A549 treated with AZD9567 at 1 μM for 4 hours (cell line): Measurements from ENCODE around the gene GGA1. TPM values are rescaled to one million over a fixed set of nuclear protein-coding genes. Genes with fewer than 3 reads are reported as not detected.

Source experiments
- total RNA-seq: library from RNA; stranded (reverse); fragments of 200-300 nt; extraction: Qiagen RNA extraction; gene quantifications from 5 replicates; pipeline ENCODE4 v1.2.3, GENCODE V29; 2022; ENCODE audit not compliant: insufficient read depth

The GGA1 gene
- total RNA-seq = 12.4 to 23.6 TPM (median 22.5 TPM) in 5 replicates

GRCh38 chr22:37608477-37609239, at the start of gene GGA1:
TSS of gene GGA1 (plus strand) at chr22:37608834. CDS start at chr22:37608861, 27 bp downstream.

GRCh38 chr22:37559901-37560607, 48.6 kb upstream of the GGA1 start, which contains the start of gene CDC42EP1:
TSS of gene CDC42EP1 (plus strand) at chr22:37560480. CDS start at chr22:37566350, 5,870 bp downstream.

GRCh38 chr22:37639070-37639760, 30.6 kb downstream of the GGA1 start, which contains the start of gene SH3BP1:
TSS of gene SH3BP1 (plus strand) at chr22:37639669. CDS start at chr22:37639788, 119 bp downstream.

GRCh38 chr22:37658133-37659065, 49.8 kb downstream of the GGA1 start, which contains the start of gene PDXP:
TSS of gene PDXP (plus strand) at chr22:37658723. CDS start at chr22:37658783, 60 bp downstream.

GRCh38 chr22:37674951-37675929, 66.6 kb downstream of the GGA1 start, which contains the start of gene LGALS1:
TSS of gene LGALS1 (plus strand) at chr22:37675636. CDS start at chr22:37675703, 67 bp downstream.

Other genes starting within 250 kb of the GGA1 start
- 3.0 to 5.1 TPM (median 4.7 TPM) in 5 replicates for gene ELFN2, start 181.4 kb upstream of the GGA1 start, total RNA-seq
- 0.98 to 5.4 TPM (median 1.2 TPM) in 5 replicates for gene MFNG, start 122.5 kb upstream of the GGA1 start, total RNA-seq
- 19.4 to 30.5 TPM (median 28.8 TPM) in 5 replicates for gene CARD10, start 89.4 kb upstream of the GGA1 start, total RNA-seq
- gene CDC42EP1, start 48.4 kb upstream of the GGA1 start, total RNA-seq = 23.8 to 31.6 TPM (median 29.4 TPM) in 5 replicates
- 0.16 to 7.6 TPM (median 0.24 TPM) in 3 of 5 replicates, not detected in the others for gene LGALS2, start 28.7 kb upstream of the GGA1 start, total RNA-seq
- 0.99 to 2.4 TPM (median 1.7 TPM) in 4 of 5 replicates, not detected in the other for gene SH3BP1, start 30.8 kb downstream of the GGA1 start, total RNA-seq
- 18.0 to 23.4 TPM (median 19.4 TPM) in 5 replicates for gene PDXP, start 49.9 kb downstream of the GGA1 start, total RNA-seq
- 1,142 to 1,386 TPM (median 1,326 TPM) in 5 replicates for gene LGALS1, start 66.8 kb downstream of the GGA1 start, total RNA-seq
- gene NOL12, start 77.5 kb downstream of the GGA1 start, total RNA-seq = 23.6 to 28.0 TPM (median 25.5 TPM) in 5 replicates
- 23.6 to 36.5 TPM (median 31.7 TPM) in 5 replicates for gene TRIOBP, start 88.2 kb downstream of the GGA1 start, total RNA-seq
- gene GCAT, start 199.1 kb downstream of the GGA1 start, total RNA-seq = 1.9 to 4.7 TPM (median 3.4 TPM) in 5 replicates
- not detected in 5 replicates for gene GALR3, start 214.5 kb downstream of the GGA1 start, total RNA-seq
- gene ANKRD54, start 235.5 kb downstream of the GGA1 start, total RNA-seq = 21.1 to 24.9 TPM (median 23.3 TPM) in 5 replicates
- gene EIF3L, start 240.6 kb downstream of the GGA1 start, total RNA-seq = 259 to 328 TPM (median 285 TPM) in 5 replicates